HG03442 (cell line): Measurements from ENCODE around the gene CD46.
"Not testable (repeated sequence)": the region's sequence is repeated elsewhere in the genome, so short reads cannot be mapped to it uniquely, and the experiment has no call there.

ENCODE experiments used
- ATAC-seq: cut with Tn5 transposase; IDR thresholded peaks from one replicate; pipeline ENCODE4 v1.9.1; 2021; ENCODE audit warnings: mild to moderate bottlenecking, moderate library complexity; ENCODE audit not compliant: unreplicated experiment

CD46 gene

GRCh38 chr1:207750631-207751305, 1.1 kb upstream of the CD46 start:
- no peak for ATAC-seq

DNA sequence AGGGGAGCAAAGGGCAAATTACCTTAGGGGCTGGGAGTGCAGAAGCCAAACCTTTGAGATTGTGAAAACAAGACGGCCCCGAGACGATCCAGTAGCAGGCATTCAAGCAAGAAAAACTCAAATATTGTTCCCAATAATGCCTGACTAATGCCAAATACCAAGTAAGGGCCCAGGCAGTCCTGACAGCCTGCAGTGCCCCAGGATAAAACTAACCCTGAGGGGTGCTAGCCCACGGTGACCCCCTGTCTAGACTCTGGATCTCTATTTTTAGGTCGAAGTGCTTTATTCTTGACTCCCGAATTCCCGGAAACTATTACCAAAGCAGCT, 428 bp upstream of the CD46 start:
- ATAC-seq = peak; percentile 4

GRCh38 chr1:207752456-207752998, 673 bp downstream of the CD46 start:
- ATAC-seq = peak; percentile 34

DNA sequence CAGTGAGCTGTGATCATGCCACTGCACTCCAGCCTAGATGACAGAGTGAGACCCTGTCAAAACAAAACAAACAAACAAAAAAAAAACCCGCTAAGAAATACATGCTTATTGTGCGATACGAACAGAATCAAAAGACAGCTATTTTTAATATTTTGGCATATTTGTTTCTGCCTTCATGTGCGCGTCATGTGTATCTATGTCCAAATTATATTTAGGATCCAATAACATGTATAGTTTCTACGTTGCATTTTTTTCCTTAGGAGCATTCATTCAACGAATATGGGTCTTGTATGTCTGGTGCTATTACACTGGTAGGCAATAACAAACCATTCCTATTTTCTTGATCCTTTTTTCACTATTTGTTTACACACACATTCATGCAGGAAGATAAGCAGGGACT, 1.8 kb downstream of the CD46 start:
- ATAC-seq = no peak

GRCh38 chr1:207754011-207754410, 2.2 kb downstream of the CD46 start:
- no peak for ATAC-seq

DNA sequence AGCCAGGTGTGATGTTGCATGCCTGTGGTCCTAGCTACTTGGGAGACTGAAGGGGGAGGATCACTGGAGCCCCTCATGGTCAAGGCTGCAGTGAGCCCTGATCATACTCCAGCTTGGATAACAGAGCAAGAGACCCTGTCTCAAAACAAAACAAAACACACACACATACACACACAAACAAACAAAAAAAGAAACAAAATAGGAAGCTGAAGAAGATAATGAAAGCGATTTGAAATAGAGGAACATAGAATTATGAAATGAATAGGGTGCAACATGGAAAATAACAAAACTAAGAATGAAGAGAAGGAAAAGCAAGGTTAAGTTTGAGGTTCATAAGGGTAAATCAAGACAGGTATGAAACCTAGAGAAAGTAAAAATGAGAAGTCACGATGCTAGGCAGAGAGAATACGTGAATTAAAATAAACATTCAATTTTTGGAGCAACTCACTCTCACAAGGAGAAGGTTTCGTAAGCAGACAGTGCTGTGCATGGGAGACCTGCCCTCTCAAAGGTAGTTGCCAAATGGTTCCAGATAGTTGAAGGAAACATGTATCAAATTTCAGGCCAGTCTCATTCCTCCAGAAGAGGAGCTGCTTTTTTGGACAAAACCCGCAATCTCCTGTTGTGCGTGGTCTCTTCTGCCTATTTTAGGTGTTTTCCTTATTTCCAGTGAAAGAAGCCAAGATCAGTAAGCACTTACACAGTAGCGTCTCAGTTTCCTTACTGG, 3.3 kb downstream of the CD46 start:
- ATAC-seq = no peak

DNA sequence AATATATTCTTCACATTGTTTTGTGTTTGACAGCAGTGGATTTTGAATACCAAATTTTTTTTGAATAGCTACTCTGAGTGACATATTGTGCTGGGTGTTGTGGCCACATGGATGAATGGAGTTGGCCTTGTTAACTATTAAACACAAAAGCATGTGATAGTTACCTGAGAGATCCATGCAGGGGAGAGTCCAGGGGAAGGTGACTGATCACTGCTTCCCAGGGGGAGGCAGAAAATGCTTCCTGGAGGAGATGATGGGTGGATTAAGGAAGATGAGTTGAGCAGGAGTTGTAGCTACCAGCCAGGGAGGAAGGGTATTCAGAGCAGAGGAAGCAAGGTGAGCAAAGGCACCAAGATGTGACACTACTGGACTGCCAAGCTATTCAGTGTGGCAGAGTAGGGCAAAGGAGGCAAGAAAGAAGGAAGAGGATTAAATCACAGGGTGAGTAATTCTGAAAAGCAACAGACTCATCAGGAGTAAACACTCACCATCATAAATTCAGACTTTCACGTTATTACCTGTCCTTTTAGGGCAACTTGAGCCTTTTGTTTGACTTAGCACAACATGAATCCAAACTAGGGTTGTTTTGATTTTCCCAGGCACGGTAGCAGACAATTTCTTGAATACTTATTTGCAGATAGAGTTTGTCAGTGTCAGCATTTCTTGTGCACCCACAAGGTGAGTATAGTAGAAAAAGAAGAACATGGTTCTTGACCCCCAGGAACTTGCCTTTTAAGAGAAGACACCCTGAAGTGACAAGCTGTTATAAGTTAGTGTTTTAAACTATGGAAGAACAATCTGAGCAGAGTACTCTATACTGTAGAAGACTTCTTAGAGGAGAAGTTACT, 4.2 kb downstream of the CD46 start:
- ATAC-seq = no peak

GRCh38 chr1:207762622-207763021, 10.8 kb downstream of the CD46 start:
- ATAC-seq = no peak

GRCh38 chr1:207763091-207763490, 11.2 kb downstream of the CD46 start:
- ATAC-seq = no peak

GRCh38 chr1:207763972-207764371, 12.1 kb downstream of the CD46 start:
- ATAC-seq = no peak

DNA sequence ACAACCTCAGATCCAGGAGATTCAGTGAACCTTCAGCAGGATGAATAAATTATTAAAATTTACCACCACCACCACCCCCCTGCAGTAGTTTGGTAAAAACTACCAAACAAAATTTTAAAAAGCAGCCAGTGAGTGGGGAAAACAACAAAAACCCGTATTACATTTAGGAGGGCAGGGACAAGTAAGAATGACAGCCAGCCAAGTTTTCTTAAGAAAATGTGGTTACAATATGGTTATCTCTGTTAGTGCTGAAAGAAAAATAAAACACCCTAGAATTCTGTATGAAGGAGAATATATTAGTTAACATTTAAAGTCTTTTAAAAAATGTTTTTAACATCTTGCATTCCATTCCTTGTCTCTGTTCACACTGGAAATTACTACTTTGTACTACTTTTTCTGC, 14.7 kb downstream of the CD46 start:
- ATAC-seq = no peak

DNA sequence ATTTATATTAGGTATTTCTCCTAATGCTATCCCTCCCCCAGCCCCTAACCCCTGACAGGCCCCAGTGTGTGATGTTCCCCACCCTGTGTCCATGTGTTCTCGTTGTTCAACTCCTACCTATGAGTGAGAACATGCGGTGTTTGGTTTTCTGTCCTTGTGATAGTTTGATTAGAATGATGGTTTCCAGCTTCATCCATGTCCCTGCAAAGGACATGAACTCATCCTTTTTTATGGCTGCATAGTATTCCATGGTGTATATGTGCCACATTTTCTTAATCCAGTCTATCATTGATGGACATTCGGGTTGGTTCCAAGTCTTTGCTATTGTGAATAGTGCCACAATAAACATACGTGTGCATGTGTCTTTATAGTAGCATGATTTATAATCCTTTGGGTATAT, 18.7 kb downstream of the CD46 start:
- ATAC-seq = not testable (repeated sequence)

DNA sequence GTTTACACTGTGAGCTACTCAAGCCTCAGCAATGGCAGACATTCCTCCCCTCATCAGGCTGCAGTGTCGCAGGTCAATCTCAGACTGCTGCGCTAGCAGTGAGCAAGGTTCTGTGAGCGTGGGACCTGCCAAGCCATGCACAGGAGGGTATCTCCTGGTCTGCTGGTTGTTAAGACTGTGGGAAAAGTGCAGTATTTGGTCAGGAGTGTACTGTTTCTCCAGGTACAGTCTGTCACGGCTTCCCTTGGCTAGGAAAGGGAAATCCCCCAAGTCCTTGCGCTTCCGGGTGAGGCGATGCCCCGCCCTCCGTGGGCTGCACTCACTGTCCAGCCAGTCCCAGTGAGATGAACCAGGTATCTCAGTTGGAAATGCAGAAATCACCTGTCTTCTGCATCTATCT, 24.2 kb downstream of the CD46 start:
- not testable (repeated sequence) for ATAC-seq

- ATAC-seq = not testable (repeated sequence)
Observed at GRCh38 chr1:207777412-207777811, 25.6 kb downstream of the CD46 start.

GRCh38 chr1:207779008-207779407, 27.2 kb downstream of the CD46 start:
- ATAC-seq = no peak

DNA sequence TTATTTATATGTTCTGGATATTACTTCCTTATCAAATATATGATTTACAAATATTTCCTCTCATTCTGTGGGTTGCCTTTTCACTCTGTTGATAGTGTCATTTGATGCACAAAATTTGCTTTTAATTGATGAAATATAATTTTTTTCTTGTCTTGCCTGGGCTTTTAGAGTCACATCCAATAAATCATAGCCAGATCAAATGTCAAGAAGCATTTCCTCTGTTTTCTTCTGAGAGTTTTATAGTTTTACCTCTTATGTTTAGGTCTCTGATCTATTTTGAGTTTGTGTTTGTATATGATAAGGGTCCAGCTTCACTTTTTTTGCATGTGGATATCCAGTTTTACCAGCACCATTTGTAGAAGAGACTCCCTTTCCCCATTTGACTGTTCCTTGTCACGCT, 29.5 kb downstream of the CD46 start:
- ATAC-seq = no peak

DNA sequence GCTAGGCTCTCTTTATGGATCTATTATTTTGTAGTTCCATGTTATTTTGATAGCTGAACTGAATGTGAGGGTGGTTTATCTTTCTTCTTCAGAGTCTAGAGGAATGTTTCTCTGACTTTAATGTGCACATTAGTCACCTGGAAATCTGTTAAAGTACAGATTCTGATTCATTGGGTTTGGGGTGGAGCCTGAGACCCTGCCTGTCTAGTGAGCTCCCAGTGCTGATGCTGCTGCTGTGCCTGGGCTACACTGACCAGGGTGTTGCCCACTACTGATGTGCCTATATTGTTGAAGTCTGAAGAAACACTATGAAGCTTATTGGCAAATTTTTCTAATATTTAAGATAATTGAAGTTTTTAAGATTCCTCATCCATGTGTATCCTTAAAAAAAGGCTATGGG, 35.9 kb downstream of the CD46 start:
- no peak for ATAC-seq

DNA sequence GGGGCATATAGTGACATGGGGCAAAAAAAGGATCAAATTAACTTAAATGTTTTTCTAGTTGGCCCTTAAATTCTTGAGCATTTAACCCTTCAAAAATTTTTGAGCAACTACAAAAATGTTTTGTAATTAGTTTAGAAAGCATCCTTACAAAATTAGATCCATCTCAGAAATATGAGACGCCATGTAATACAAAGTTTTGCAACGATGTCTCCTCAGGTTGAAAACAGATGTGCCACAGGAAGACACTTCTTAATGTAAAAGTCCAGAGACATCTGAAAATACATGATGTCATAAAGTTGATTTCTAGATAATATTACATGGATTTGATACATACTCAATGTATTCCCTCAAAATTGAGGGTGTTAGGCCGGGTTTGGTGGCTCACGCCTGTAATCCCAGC, 37.5 kb downstream of the CD46 start:
- ATAC-seq = no peak

DNA sequence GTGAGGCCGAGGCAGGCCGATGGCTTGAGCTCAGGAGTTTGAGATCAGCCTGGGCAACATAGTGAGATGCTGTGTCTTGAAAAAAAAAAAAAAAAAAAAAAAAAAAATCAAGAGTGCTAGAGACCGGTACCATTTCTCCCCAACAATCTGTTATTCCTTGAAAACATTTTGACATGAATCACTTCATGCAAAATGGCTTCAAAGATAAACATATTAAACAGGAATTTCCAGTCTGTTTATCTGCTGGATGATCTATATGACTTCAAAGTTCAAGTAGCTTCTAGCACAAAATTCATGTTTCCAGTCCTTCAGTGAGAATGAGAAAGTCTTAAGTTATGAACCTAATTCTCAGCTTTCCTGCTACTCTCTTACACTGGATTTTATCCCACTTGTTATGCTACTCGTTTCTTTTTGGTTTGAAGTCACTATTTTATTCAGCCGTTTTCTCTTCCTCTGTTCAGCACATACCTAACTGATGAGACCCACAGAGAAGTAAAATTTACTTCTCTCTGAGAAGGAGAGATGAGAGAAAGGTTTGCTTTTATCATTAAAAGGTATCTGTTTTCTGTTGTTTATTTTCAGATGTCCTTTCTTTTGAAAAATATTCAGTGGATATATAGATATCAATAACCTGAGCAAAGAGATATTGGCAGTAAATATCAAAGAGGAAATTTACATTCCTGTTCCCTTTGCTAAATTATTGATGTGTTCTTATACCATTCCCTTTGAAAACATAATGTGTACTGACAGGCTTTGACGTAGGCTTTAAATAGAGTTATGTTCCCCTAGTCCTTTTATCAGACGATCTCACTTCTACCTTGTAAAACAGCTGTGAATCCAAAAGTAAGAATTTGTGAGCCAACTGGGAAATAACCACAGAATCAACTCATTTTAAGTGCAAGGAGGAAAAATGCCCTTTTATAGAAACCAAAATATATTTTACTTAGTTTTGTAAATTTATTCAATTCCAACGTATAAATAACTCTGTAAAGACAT, 38.2 kb downstream of the CD46 start:
- no peak for ATAC-seq

DNA sequence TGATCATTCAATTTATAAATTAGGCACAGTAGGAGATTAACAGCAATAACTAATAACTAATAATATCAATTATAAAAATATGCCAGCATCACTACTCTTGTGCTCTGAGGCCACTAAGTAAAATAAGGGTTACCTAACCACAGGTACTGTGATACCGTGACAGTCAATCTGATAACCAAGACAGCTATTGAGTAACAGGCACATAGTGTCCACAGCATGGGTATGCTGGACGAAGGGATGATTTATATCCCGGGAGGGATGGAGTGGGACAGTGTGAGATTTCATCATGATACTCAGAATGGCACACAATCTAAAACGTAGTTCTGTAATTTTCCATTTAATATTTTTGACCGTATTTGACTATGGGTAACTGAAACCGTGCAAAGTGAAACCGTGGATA, 39.4 kb downstream of the CD46 start:
- ATAC-seq = no peak
